Mammary epithelial cell (primary cell): Measurements from ENCODE around the gene ARPC2.

ENCODE experiments used
- EZH2 ChIP-seq: IDR thresholded peaks from 2 replicates; pipeline ENCODE4 v1.6.1; 2012; ENCODE audit warnings: low read length, inconsistent platforms, borderline replicate concordance
- TF ChIP-seq, protein P1 (sequence below), 2 donors: IDR thresholded peaks in 1 of 2; conservative IDR thresholded peaks in 1 of 2; 2 replicates each; pipeline ENCODE4 v1.5.1; 2011 to 2012; ENCODE audit warnings: inconsistent platforms in 2 of 2, low read length in 2 of 2, mild to moderate bottlenecking in 2 of 2, control low read depth in 1 of 2, low read depth in 1 of 2; ENCODE audit not compliant: insufficient read depth in 1 of 2; ENCODE audit errors: extremely low read depth in 1 of 2

GRCh38 chr2:218194880-218195279, 22.1 kb upstream of the ARPC2 start:
- TF ChIP-seq EZH2: no peak
- TF ChIP-seq, protein P1, sequence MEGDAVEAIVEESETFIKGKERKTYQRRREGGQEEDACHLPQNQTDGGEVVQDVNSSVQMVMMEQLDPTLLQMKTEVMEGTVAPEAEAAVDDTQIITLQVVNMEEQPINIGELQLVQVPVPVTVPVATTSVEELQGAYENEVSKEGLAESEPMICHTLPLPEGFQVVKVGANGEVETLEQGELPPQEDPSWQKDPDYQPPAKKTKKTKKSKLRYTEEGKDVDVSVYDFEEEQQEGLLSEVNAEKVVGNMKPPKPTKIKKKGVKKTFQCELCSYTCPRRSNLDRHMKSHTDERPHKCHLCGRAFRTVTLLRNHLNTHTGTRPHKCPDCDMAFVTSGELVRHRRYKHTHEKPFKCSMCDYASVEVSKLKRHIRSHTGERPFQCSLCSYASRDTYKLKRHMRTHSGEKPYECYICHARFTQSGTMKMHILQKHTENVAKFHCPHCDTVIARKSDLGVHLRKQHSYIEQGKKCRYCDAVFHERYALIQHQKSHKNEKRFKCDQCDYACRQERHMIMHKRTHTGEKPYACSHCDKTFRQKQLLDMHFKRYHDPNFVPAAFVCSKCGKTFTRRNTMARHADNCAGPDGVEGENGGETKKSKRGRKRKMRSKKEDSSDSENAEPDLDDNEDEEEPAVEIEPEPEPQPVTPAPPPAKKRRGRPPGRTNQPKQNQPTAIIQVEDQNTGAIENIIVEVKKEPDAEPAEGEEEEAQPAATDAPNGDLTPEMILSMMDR (conservative IDR thresholded peaks at IDR 0.05 in 1 of 2, IDR thresholded peaks at IDR 0.05 in 1 of 2; ENCODE audit: extremely low read depth in 1 of 2, insufficient read depth in 1 of 2, low read depth in 1 of 2, low read length in 2 of 2): no peak
